ENCODE data around the gene PPP1R9A.

DNA sequence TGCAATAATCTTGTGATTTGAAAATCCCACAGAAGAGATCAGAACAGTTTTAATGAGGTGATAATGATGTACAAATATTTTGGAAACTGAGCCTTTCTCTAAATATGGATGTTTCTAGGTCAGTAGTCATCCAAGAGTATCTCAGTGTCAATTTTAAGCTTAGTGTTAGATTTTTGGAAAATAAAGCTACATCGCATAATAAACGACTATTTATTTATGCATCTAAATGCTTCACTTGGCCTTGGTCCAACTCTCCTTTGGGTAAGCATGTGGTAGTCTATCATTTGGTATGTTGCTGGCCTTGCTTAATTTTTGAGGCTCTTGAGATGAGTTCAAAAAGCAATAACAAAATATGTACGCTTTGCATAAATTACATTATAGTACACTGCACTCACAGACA is 5.4 kb upstream of the PPP1R9A start:
- TF ChIP-seq, protein P1, sequence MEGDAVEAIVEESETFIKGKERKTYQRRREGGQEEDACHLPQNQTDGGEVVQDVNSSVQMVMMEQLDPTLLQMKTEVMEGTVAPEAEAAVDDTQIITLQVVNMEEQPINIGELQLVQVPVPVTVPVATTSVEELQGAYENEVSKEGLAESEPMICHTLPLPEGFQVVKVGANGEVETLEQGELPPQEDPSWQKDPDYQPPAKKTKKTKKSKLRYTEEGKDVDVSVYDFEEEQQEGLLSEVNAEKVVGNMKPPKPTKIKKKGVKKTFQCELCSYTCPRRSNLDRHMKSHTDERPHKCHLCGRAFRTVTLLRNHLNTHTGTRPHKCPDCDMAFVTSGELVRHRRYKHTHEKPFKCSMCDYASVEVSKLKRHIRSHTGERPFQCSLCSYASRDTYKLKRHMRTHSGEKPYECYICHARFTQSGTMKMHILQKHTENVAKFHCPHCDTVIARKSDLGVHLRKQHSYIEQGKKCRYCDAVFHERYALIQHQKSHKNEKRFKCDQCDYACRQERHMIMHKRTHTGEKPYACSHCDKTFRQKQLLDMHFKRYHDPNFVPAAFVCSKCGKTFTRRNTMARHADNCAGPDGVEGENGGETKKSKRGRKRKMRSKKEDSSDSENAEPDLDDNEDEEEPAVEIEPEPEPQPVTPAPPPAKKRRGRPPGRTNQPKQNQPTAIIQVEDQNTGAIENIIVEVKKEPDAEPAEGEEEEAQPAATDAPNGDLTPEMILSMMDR (IDR thresholded peaks at IDR 0.05): no peak
- TF ChIP-seq POLR2A (IDR thresholded peaks at IDR 0.05) (no peak), POLR2AphosphoS5 (IDR thresholded peaks at IDR 0.05) (no peak)

Measured in prostate gland (tissue), 2 donors.